Ishikawa (cell line): ENCODE measurements around the gene CRTAC1.

Experiments used
- CEBPB ChIP-seq: IDR thresholded peaks from 2 replicates; pipeline ENCODE4 v1.6.1; 2012
- CREB1 ChIP-seq: IDR thresholded peaks from 2 replicates; pipeline ENCODE4 v1.6.1; 2012; ENCODE audit warnings: low read depth
- EP300 ChIP-seq: IDR thresholded peaks from 2 replicates; pipeline ENCODE4 v1.6.1; 2012; ENCODE audit warnings: borderline replicate concordance
- NFIC ChIP-seq: IDR thresholded peaks from 2 replicates; pipeline ENCODE4 v1.6.1; 2012
- RAD21 ChIP-seq: IDR thresholded peaks from 2 replicates; pipeline ENCODE4 v1.6.1; 2012; ENCODE audit warnings: low read depth
- REST ChIP-seq: IDR thresholded peaks from 2 replicates; pipeline ENCODE4 v1.6.1; 2012; ENCODE audit warnings: low read depth, mild to moderate bottlenecking
- TAF1 ChIP-seq: IDR thresholded peaks from 2 replicates; pipeline ENCODE4 v1.6.1; 2012; ENCODE audit warnings: low read depth, mild to moderate bottlenecking
- TCF12 ChIP-seq: IDR thresholded peaks from 2 replicates; pipeline ENCODE4 v1.6.1; 2012; ENCODE audit warnings: low read depth
- TEAD4 ChIP-seq: IDR thresholded peaks from 2 replicates; pipeline ENCODE4 v1.6.1; 2012
- YY1 ChIP-seq: IDR thresholded peaks from 2 replicates; pipeline ENCODE4 v1.6.1; 2012; ENCODE audit warnings: low read depth
- ZBTB7A ChIP-seq: IDR thresholded peaks from 2 replicates; pipeline ENCODE4 v1.6.1; 2012; ENCODE audit warnings: low read depth

DNA sequence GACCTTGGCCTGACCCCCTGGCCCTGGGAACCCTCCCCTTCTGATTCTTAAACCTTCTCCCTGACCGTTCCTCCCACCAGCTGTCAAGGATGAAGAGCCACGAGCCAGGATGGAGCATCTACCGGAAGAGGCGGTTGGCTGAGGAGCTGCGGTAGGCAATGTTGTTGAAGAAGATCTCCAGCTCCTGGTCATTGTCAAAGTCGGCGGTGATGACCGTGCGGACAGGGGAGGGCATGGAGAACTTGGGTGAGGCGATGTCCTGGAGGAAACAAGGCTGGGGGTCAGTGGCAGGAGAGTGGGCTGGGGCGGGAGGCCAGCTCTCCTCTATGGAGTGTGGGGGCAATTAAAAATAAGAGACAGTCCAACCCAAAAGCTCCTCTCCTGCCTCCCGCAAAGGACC, 129.0 kb downstream of the CRTAC1 start:
- no peak for TF ChIP-seq EP300
- no peak for TF ChIP-seq TEAD4
- TF ChIP-seq TCF12, result no peak
- no peak for TF ChIP-seq CREB1
- TF ChIP-seq ZBTB7A, result no peak
- no peak for TF ChIP-seq YY1
- TF ChIP-seq TAF1, result no peak
- TF ChIP-seq REST, result no peak
- no peak for TF ChIP-seq RAD21
- no peak for TF ChIP-seq NFIC
- no peak for TF ChIP-seq CEBPB
